GM21723 (cell line): ENCODE data around the gene LRRTM1.

Experiments used
- ATAC-seq: cut with Tn5 transposase; IDR thresholded peaks from one replicate; pipeline ENCODE4 v1.9.1; 2021; ENCODE audit warnings: mild to moderate bottlenecking, moderate library complexity; ENCODE audit not compliant: unreplicated experiment

LRRTM1 gene

GRCh38 chr2:80303909-80304837 lies at the start of gene LRRTM1:
LRRTM1 (minus strand) TSS chr2:80304752; CDS start chr2:80303819, 933 bp downstream.
- no peak for ATAC-seq

DNA sequence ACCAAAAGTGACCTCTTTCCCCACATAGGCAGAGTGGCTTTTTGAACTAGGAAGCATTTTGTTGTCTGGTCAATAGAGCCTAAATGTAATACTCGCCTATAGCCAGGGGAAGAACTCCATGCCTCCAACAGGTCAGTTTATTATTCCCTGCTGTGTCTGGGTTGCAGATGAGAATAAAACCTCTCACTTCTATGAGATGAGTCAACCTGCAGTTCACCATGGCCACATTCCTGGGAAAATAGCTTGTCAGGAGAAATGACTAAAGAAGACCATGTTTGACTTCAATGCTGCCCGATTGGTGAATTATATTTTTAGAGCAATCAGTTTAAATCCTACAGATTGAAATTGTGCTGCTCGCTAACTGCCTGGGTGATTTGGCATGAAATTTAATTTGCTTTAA lies 46.7 kb upstream of the LRRTM1 start:
- no peak for ATAC-seq

DNA sequence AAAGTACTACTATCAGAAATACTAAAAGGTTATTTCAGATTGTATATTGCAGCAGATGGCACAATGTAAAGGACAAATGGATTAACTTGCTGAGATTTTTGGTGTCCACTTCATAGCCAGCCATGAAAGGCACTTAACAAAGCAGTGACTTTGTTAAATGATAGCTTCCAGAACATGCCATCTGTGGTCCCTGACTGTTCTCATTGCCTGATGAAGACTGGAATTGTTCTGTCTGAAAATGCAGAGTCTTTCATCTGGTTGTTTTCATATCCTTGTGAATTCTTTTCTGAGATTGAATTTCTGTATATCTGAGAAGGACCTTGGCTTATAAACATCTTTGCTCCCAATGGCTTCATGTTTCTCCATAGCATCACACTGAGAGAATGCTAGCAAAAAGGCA lies 44.4 kb upstream of the LRRTM1 start:
- no peak for ATAC-seq

DNA sequence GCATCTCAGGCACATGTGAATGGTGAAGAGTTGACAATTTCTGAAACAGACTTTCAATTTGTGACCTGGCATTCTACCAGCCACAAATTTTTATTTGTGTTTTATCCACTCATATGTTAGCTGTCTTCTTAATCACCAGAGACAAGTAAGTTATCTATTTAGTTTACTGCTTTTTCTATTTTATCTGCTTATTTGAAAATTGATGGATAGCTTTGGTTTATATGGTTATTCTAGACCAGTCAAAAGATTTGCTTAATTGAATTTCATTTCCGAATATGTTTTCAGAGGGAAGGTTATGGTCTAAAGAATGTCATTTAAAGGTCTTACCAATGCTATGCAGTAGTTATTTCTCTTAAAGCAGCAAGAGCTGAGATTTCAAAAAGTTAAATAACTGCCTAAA lies 43.5 kb upstream of the LRRTM1 start:
- ATAC-seq, result no peak

DNA sequence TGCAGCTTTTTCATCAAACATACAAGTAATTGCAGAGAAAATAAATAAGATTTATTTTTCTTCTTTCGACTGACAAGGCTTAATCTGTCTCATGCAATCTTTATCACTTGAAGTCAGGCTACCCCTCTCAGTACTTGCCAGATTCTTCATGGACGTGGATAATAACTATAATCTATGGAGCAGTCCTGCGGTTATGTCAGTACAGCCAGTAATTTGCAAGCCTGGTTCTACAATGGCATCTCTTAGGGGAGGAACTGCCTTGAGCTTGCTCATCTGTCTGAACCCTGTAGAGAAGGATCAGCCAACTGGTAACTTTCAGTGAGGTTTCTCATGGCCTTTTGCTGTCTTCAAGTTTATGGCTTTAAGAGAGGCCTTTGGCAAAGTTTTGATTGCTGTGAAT lies 35.5 kb upstream of the LRRTM1 start:
- ATAC-seq, result no peak

DNA sequence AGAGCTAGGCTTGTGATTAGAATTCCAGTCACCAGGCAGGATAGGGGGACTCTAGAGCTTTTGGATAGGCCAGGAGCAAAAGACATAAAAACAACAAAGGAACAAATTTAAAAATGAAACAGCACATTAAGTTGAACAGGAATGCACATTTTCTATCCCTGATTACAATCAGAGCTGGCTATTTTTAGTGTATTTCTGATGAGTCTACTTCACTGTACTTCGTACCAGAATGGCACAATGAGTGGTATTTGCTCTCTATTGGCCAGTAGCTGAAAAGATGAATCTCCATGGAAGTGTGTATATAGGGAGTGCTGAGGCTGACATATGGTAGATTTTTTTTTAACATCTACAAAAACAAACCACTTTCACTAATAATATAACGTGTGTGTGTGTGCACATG lies 34.2 kb upstream of the LRRTM1 start:
- ATAC-seq, result no peak

DNA sequence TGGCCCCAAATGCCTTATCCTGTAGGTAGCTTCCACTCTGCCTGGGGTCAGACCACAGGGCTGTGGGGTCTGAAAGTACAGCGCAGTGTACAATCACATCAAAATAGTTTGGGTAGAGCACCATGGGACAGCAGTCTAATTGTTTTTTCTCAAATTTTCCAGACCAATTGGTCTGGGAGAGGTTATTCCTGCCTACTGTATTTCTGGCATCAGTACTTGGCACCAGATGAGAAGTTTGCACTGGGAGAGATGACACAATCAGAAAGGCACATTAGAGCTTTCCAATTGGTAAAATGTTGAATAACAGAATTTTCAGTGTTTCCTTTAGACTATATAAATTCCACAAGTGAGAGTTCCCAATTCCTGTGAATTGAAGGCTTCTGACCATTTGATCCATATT lies 30.9 kb upstream of the LRRTM1 start:
- ATAC-seq, result no peak

DNA sequence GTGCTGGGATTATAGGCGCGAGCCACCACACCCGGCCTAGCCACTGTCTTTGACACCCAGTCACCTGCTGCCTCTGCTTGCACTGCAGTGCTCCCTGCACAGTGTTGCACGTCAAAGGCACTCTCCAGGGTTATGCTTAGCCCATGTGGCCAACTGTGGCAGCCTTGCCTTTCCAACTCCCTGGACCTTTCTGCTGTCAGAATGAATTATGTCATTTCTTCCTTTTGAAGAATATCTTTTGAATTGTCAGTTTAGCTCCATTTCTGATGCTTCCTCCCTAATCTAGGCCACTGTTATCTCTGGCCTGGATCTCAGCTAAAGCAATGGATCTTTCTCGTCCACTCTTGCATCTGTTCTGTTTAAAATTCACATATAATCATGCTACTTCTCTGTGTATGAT lies 29.3 kb upstream of the LRRTM1 start:
- ATAC-seq, result no peak

- no peak for ATAC-seq
Observed at GRCh38 chr2:80330527-80331450, 26.2 kb upstream of the LRRTM1 start.

- ATAC-seq, result no peak
Observed at GRCh38 chr2:80329491-80329890, 24.9 kb upstream of the LRRTM1 start.

DNA sequence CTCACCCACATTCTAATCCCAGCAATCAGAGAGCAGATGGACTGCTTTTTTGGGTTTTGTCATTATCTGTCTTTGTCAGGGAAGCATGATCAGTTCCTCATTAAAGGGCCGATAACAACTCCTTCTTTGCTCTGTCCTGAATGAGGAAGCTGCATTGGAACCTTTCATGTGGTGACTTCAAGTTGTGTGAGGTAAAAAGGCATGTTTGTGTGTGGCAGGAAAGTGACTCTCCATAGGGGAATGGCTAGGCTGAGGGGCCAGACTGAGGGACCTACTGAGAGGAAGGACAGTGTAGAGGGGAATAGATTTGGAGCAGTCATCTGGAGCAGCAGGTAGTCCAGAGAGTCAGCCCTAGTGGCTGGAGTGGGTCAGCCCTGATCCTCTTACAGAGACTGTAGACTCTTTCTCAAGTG lies 23.6 kb upstream of the LRRTM1 start:
- no peak for ATAC-seq

DNA sequence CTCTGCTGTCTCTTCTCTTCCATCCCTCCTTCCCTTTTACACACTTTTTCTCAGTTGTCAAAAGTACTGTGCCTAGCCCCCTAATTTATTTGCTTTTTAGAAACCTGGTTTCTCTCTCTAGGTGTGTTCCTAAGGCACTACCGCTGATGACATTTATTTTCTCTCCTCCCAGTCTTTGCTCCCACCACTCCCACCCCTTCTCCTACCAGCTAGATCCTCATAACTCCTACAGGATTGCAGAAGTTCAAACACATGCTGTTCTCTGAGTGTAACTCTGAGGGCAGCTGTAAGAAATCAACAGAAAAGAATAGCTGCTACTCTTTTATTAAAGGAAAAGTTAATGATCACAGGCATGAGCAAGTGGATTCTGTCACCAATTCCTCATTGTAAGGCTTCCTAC lies 22.3 kb upstream of the LRRTM1 start:
- no peak for ATAC-seq

- no peak for ATAC-seq
Observed at GRCh38 chr2:80326214-80326613, 21.7 kb upstream of the LRRTM1 start.

DNA sequence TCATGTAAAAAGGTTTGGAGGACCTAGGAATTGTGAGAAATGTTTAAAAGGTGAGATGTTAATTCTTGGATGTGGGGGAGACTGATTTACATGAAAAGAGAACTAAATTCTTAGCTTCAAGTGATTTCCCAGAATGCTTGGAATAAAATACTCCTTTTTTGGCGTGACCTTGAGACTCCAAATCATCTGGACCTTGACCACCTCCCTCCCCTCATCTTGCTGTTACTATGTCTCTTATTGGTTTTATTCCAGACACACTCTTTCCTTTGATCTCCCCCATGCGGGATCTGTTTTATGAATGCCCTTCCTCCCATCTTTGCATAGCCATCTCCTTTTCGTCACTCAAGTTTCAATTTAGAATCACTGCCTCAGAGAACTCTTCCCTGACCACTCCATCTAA lies 20.0 kb upstream of the LRRTM1 start:
- ATAC-seq, result no peak

GRCh38 chr2:80323610-80324009 lies 19.1 kb upstream of the LRRTM1 start:
- ATAC-seq, result no peak

GRCh38 chr2:80322958-80323357 lies 18.4 kb upstream of the LRRTM1 start:
- ATAC-seq, result no peak

GRCh38 chr2:80322311-80322920 lies 17.9 kb upstream of the LRRTM1 start:
- no peak for ATAC-seq

DNA sequence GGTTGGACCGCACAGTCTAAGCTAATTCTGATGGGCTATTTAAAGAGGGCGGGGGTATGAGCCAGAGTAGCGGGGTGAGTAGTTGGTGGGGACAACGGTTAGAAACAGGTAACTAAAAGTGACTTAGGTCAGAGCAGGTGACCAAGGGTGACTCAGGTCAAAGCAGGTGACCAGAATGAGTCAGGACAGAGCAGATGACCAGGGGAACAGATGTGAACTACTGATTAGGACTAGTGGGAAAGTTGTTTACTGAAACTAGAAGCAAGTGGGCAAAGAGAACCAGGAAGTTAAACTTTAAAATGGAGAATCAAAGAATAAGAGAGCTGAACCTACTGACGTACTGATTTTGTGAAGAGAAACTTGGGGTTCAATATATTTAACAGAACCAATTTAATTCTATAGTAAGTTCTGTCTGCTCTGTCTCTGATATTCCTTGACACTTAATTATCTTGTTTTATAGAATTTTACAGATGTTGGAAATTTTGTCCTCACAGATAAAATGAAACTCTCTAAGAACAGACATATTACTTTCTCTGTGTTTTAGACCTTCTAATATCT lies 7.8 kb upstream of the LRRTM1 start:
- ATAC-seq, result no peak

- no peak for ATAC-seq
Observed at GRCh38 chr2:80311304-80311703, 6.8 kb upstream of the LRRTM1 start.

GRCh38 chr2:80303006-80303908 lies 1.3 kb downstream of the LRRTM1 start:
- ATAC-seq, result no peak
